Measurements from ENCODE around the gene ITPR1. TPM values are rescaled to one million over a fixed set of nuclear protein-coding genes. Genes with fewer than 3 reads are reported as not detected.

The ITPR1 gene
- total and polyA plus RNA-seq, 10 of the 15 experiments (the other 5 are each of a cell fraction or from before 2014, with no cell fraction given) = 12.2 to 239 (median 28.4) TPM

DNA sequence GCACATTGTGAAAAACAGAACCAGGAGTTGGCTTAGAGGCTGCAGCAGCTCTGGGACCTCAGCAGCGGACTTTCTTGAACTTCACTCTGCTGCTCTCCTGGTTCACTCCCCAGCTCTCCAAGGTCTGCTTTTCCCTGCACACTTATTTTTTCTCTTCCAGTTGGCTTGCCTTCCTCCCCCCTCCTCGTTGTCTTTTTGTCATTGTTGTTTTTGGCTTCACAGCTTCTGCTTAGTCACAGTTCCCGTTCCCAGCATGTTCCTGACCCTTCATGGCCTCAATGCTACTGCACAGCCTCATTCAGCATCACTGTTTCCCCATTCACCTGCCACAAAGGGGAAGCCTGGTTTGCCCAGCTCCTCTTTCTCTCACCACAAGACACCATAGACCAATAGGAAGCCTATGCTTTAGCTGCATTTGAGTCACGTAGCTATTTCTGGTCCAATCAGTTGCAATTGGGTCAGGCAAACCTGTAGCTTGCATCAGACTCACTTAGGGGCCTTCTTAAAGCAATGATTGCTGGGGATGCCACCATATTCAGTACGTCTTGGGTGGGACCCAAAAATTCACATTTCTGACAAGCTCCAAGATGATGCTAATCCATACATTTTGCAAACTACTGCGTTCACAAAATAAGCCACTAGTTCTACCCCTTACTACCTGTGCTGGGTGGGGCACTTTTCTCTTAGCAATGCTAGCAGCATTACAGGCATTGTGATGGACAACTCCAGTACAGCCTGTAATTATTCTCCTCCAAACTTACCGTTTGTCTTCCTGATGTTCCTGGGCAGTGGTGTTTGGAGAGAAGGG, 18.3 kb upstream of the ITPR1 start (continued):
- TF ChIP-seq, protein P1, sequence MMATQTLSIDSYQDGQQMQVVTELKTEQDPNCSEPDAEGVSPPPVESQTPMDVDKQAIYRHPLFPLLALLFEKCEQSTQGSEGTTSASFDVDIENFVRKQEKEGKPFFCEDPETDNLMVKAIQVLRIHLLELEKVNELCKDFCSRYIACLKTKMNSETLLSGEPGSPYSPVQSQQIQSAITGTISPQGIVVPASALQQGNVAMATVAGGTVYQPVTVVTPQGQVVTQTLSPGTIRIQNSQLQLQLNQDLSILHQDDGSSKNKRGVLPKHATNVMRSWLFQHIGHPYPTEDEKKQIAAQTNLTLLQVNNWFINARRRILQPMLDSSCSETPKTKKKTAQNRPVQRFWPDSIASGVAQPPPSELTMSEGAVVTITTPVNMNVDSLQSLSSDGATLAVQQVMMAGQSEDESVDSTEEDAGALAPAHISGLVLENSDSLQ (IDR thresholded peaks at IDR 0.05) = no peak
- peak; percentile 42; the same call in 1 of the 2 replicates for TF ChIP-seq POLR2A (IDR thresholded peaks at IDR 0.05; ENCODE audit: low read depth, low read length)
- TF ChIP-seq NFYB (IDR thresholded peaks at IDR 0.05; ENCODE audit: insufficient read depth, low read depth, low read length) = peak; percentile 98
- peak; percentile 79 for TF ChIP-seq RUNX3 (IDR thresholded peaks at IDR 0.05; ENCODE audit: low read length)

GRCh38 chr3:4475804-4476203, 17.3 kb upstream of the ITPR1 start:
- CTCF ChIA-PET = interaction anchor here (1.6 to 2.6 kb wide), 3 partner anchors 18 to 125 kb away, joined by 4 to 11 read pairs (median 10); partner anchors contain the start of gene ITPR1
- Histone ChIP-seq H3K4me2 (ENCODE audit: control insufficient read depth, insufficient read depth) (no peak overlapping the region), H3K79me2 (ENCODE audit: control insufficient read depth, insufficient read depth, low read length) (no peaks in the 10 kb centered on the region), H3K9me3 (replicated peaks; ENCODE audit: control insufficient read depth, insufficient read depth, low read length) (no peaks in the 10 kb centered on the region; the same call in 1 of the 3 replicates), H3K27ac (ENCODE audit: control insufficient read depth, insufficient read depth) (peak overlapping the region; percentile 64; the same call in 1 of the 2 replicates), H3K4me1 (ENCODE audit: control insufficient read depth, insufficient read depth, low read length) (peaks cover 18% of the 10 kb centered on the region), H3K4me3 (no peak overlapping the region), H3K36me3 (ENCODE audit: control insufficient read depth in 2 of 2, insufficient read depth in 2 of 2, low read length in 1 of 2) (no peaks in the 10 kb centered on the region), H3K27me3 (replicated peaks in 1 of 2; ENCODE audit: control insufficient read depth in 2 of 2, insufficient read depth in 2 of 2, low read length in 1 of 2) (no peaks in the 10 kb centered on the region), H4K20me1 (ENCODE audit: control insufficient read depth, insufficient read depth) (no peaks in the 10 kb centered on the region), H2AFZ (ENCODE audit: control insufficient read depth, low read depth, low read length) (no peak overlapping the region), H3K9ac (ENCODE audit: control insufficient read depth, insufficient read depth, low read length) (no peak overlapping the region)
- no peak for TF ChIP-seq IRF4 (IDR thresholded peaks at IDR 0.05; ENCODE audit: low read depth, low read length)
- peak; percentile 27; the same call in 1 of the 2 replicates for TF ChIP-seq SPI1 (IDR thresholded peaks at IDR 0.05; ENCODE audit: borderline replicate concordance, insufficient read depth, low read depth, low read length)
- TF ChIP-seq RUNX3 (IDR thresholded peaks at IDR 0.05; ENCODE audit: low read length) = peak; percentile 41
- intact Hi-C loops (cut with micrococcal nuclease; ENCODE audit: unreplicated experiment) = no loop called here
- no TSS peak for BruUV-seq (replicated peaks)
- FAIRE-seq (no peak), ATAC-seq (peak; percentile 12), DNase-seq (ENCODE audit: low read depth, low spot score) (no peak)
- RAD21 ChIA-PET (ENCODE audit: unreplicated experiment) = interaction anchor here (0.6 to 3.7 kb wide), 4 partner anchors 18 to 57 kb away, joined by 3 to 32 read pairs (median 14); partner anchors contain the start of gene ITPR1
- POLR2A ChIA-PET = interaction anchor here (0.8 to 3.0 kb wide), 2 partner anchors 18 to 44 kb away, joined by 3 to 29 read pairs; partner anchors contain the start of gene ITPR1
- in situ Hi-C loops (cut with MboI) = no loop called here
- SMC1A ChIA-PET (ENCODE audit: uncharacterized antibody, unreplicated experiment) = interaction anchor here (1.0 to 3.5 kb wide), 10 partner anchors 8 to 171 kb away, joined by 3 to 33 read pairs (median 8); partner anchors contain the start of gene ITPR1

Data from GM12878 (cell line).